NCI-H187 (cell line): ENCODE data around the gene REG4.
"Not testable (repeated sequence)": the region's sequence is repeated elsewhere in the genome, so short reads cannot be mapped to it uniquely, and the experiment has no call there.

ENCODE experiments used
- DNase-seq, 2 experiments: peaks; one replicate each; lab custom pipeline; 2025; lab: John Stamatoyannopoulos, UW

The REG4 gene

DNA sequence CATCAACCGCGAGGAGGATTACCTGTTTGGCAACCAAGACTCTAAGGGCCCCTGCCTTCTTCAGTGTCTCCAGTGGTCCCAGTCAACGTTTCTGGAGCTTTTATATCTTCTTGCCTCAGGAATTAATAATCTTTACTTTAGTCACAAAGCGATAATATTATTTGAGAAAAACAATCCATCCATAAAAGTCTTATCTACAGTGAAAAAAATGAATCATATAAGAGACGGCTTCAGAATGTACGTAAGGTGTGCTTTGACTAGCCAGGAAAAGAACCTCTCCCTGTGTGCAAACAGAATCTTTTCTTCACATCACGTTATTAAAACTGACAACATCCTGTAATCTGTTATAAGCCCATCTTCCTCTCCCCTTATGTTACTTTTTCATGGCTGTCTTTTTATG lies at the start of gene REG4:
TSS of gene REG4 (minus strand) at position 74 of the 400 bp plus-strand sequence. CDS start 2,691 bp downstream, outside the sequence.
- DNase-seq = no peak

GRCh38 chr1:119859647-119860046 lies 48.4 kb upstream of the REG4 start:
- no peak for DNase-seq

GRCh38 chr1:119858556-119859214 lies 47.4 kb upstream of the REG4 start:
- DNase-seq = not testable (repeated sequence)

GRCh38 chr1:119858126-119858525 lies 46.9 kb upstream of the REG4 start:
- no peak for DNase-seq

GRCh38 chr1:119853155-119853554 lies 41.9 kb upstream of the REG4 start:
- no peak for DNase-seq

- DNase-seq = not testable (repeated sequence)
Observed at GRCh38 chr1:119844206-119844605, 32.9 kb upstream of the REG4 start.

- no peak for DNase-seq
Observed at GRCh38 chr1:119841306-119841705, 30.0 kb upstream of the REG4 start.

GRCh38 chr1:119840745-119841144 lies 29.5 kb upstream of the REG4 start:
- no peak for DNase-seq

DNA sequence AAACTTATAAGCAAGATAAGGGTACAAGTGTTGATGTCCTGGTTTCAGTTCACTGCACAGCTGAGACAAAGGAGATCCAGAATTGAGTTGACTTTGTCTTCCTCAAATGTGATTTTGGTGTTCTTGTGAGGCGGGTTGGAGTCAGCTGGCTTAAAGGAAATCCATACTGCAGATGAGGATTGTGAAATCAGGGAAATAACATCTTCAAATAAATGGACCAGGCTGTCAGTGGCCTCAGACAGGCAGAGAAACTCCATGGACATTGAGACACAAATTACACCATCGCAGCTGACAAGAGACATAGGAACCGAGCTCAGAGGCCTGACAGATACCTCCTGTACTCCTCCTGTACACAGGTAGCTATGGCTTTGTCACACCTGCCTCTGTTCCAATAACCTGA lies 27.0 kb upstream of the REG4 start:
- no peak for DNase-seq

DNA sequence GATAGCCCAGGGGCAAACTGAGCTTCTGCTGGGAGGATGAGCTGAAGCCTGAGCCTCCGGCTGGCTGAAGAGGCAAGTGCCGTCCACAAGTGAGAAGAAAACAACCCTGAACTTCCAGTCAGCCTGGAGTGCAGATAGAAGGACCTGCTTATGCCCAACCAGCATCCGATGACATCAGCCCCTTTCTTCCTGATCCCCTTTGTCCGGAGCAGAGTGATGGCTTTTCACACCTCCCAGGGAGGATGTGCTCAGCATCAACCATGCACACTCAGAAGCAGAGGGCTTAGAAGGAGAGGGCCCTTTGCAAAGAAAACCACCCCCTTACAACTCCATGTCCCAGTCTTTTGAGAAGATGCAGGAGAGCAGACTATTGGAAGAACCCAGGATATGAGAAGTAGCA lies 23.7 kb upstream of the REG4 start:
- DNase-seq = no peak

DNA sequence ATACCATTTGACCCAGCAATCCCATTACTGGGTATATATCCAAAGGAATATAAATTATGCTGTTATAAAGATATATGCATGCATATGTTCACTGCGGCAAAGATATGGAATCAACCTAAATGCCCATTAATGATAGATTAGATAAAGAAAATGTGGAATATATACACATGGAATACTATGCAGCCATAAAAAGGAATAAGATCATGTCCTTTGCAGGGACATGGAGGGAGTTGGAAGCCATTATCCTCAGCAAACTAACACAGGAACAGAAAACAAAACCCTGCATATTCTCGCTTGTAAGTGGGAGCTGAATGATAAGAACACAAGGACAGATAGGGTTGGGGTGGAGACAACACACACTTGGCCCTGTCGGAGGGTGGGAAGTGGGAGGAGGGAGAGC lies 19.8 kb upstream of the REG4 start:
- no peak for DNase-seq

GRCh38 chr1:119829625-119830024 lies 18.4 kb upstream of the REG4 start:
- DNase-seq = peak; percentile 45 to 67

DNA sequence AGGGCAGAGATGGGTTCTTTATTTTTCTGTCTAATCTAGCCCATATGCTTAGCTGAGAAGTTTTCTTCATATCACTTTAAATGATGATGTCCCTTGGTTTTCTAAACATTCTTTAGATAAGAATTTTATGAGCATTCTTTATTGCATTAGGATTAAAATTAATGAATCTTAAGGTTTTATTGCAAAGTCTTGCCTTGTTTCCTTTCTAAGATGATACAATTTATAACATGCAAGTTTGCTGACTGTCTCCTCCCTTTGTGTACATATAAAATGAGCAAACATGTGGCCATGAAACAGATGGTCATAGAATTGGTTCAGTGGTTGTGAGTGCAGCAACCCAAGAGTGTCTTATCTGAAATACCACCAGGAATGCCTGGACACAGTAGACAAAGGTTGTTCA lies 17.7 kb upstream of the REG4 start:
- DNase-seq = not testable (repeated sequence)

GRCh38 chr1:119828266-119828665 lies 17.0 kb upstream of the REG4 start:
- no peak for DNase-seq

GRCh38 chr1:119827010-119827409 lies 15.8 kb upstream of the REG4 start:
- DNase-seq = no peak

- DNase-seq = no peak
Observed at GRCh38 chr1:119822406-119822805, 11.1 kb upstream of the REG4 start.

DNA sequence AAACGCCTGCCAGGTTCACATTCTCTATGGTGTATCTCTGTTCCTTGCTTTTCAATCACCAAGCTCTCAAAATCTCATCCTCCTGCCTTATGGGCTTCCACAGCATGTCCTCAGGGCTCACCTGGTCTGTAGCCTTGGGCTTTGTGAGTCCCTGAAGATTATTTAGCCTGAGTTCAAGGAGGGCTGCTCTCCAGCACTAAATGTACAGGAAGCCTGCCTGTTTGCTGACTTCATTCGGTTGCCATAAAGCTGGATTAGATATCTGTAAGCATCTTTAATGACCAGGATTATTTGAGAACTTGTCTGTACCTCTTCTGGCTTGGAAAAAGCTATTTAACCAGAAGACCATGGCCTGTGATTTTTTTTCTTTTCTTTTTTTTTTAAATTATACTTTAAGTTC lies 6.9 kb upstream of the REG4 start:
- no peak for DNase-seq

DNA sequence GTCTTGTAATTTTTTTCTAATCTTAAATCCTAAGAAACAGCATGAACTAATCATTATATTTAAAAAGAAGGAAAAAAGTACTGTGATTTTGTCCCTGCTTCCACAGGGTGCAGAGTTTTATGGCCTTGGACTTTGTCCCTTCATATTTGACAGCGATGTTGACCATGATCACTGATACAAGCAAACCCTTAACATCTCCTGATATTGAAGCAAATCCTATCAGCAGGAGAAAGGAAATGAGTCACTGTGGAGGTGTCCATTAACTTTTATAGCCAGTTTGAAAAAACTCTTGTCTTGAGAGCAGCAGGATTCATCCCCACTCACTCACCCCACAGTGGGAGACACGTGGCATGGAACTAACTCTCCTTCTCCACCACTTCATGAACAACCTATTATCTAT lies 5.1 kb upstream of the REG4 start:
- DNase-seq = no peak

- DNase-seq = no peak
Observed at GRCh38 chr1:119815928-119816327, 4.7 kb upstream of the REG4 start.

- no peak for DNase-seq
Observed at GRCh38 chr1:119815361-119815760, 4.1 kb upstream of the REG4 start.

- DNase-seq = no peak
Observed at GRCh38 chr1:119814288-119814687, 3.0 kb upstream of the REG4 start.

- no peak for DNase-seq
Observed at GRCh38 chr1:119811985-119812557, 811 bp upstream of the REG4 start.

DNA sequence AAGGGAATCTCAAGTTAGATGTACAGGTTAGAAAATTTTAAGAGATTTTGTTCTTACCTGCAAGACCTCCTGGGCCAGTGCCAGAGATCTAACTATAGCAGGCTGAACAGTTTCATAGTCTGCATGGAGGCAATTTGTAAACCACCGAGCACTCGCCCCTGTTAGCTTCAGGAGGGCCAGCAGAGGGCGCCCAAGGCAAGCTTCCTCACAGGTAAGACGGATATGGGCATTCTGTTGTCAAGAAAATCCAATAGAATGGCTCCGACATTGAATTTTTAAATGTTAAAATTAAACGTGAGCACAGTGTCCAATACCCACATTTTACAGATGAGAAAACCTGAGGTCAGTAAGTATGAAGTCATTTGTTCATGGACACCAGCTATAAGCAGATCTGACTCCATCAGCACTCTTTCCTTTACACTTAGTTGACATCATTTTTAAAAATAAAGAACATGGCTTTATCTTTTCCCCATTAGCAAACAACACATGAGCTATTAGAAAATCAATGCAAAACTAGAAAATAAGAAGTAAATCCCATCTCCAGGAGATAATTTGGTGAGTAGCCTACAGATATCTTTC lies 2.2 kb downstream of the REG4 start:
- DNase-seq = peak; percentile 44 to 80

- DNase-seq = no peak
Observed at GRCh38 chr1:119808491-119808890, 2.8 kb downstream of the REG4 start.
